ENCODE data around the gene APP.

DNA sequence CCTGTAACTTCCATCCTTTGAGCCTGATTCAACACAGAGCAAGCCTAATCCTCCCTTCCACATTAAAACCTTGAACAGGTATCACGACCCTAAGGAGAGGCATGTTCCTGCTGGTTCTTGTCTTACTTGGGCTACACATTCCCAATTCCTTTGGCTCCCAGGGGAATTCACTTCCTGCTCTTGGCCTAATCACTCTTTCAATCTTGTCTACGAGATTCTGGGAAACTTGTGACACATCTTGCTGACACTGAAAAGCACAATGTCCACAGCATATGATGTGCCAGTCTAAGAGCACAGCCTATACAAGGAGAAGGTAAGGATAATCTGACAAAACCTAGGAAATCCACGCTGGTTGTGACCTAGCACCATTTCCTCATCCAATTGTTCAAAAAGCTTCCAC is 271.9 kb downstream of the APP start:
- TF ChIP-seq, protein P1, sequence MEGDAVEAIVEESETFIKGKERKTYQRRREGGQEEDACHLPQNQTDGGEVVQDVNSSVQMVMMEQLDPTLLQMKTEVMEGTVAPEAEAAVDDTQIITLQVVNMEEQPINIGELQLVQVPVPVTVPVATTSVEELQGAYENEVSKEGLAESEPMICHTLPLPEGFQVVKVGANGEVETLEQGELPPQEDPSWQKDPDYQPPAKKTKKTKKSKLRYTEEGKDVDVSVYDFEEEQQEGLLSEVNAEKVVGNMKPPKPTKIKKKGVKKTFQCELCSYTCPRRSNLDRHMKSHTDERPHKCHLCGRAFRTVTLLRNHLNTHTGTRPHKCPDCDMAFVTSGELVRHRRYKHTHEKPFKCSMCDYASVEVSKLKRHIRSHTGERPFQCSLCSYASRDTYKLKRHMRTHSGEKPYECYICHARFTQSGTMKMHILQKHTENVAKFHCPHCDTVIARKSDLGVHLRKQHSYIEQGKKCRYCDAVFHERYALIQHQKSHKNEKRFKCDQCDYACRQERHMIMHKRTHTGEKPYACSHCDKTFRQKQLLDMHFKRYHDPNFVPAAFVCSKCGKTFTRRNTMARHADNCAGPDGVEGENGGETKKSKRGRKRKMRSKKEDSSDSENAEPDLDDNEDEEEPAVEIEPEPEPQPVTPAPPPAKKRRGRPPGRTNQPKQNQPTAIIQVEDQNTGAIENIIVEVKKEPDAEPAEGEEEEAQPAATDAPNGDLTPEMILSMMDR (IDR thresholded peaks at IDR 0.05), result no peak
- no peak for TF ChIP-seq POLR2A (IDR thresholded peaks at IDR 0.05)
